H1 (cell line): ENCODE data around the gene RBM38. TPM values are rescaled to one million over a fixed set of nuclear protein-coding genes. Genes with fewer than 3 reads are reported as not detected.

ENCODE experiments used
- CTCF ChIP-seq, 3 experiments: IDR thresholded peaks; 1 replicate in 2 of 3; 2 replicates in 1 of 3; pipeline versions ENCODE4 v1.5.1 to v1.6.1; 2011; ENCODE audit warnings: low read length in 3 of 3, mild to moderate bottlenecking in 3 of 3, inconsistent platforms in 2 of 3, low read depth in 1 of 3, moderate library complexity in 1 of 3; ENCODE audit not compliant: insufficient read depth in 1 of 3; ENCODE audit errors: control extremely low read depth in 1 of 3
- polyA plus RNA-seq, 7 experiments: library from polyadenylated mRNA; depleted of rRNA in 3 of 7; stranded (reverse) in 5 of 7; unstranded in 2 of 7; fragments of >200 nt in 5 of 7; fragments of 200-250 nt in 2 of 7; gene quantifications; 1 replicate in 5 of 7; 2 replicates in 1 of 7; 4 replicates in 1 of 7; pipeline versions ENCODE4 v1.2.1 to v1.2.3, GENCODE V29; 2011 to 2013; ENCODE audit warnings: missing spikeins in 2 of 7, mixed read lengths in 2 of 7
- total RNA-seq: library from RNA; stranded (reverse); fragmentation: NEBNext Ultra II Directional; extraction: Animal tissue kit (Norgen Biotek cat#: 25700); gene quantifications from 2 replicates; pipeline ENCODE4 v1.2.1, GENCODE V29; 2021

The RBM38 gene
- total and polyA plus RNA-seq, 2 of the 8 experiments (the other 6 are each of a cell fraction or from before 2014, with no cell fraction given) = 57.7 to 109 TPM

DNA sequence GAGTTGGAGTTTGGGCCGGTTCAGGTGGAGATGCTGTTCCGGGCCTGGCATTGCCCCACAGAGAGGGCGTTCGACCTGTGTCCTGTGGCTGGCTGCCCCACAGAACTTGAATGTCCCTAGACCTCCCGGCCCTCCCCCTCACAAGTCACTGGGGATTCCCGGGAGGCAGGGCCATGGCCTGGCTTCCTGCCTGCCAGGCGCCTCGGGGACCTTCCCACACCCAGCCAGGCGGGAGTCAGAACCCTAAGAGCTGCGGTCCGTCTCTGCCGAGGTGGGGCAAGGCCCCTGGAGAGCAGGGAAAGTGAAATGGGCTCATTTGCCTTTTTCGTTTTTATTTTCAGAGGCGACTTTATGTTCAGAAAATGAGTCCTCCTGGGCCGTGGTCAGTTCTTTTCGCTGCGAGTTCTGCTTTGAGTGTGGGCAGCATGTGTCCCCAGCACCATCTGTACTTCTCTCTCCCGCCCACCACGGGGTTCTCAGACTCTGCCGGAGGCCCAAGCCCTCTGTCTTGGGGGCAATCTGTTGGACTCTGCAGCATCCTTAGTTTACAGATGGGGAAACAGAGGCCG is 8.5 kb downstream of the RBM38 start (continued):
- TF ChIP-seq CTCF (IDR thresholded peaks at IDR 0.05; ENCODE audit: control extremely low read depth in 1 of 3, insufficient read depth in 1 of 3, low read depth in 1 of 3, low read length in 3 of 3) = no peak
